ENCODE data around the gene FPR1.

FPR1 gene

DNA sequence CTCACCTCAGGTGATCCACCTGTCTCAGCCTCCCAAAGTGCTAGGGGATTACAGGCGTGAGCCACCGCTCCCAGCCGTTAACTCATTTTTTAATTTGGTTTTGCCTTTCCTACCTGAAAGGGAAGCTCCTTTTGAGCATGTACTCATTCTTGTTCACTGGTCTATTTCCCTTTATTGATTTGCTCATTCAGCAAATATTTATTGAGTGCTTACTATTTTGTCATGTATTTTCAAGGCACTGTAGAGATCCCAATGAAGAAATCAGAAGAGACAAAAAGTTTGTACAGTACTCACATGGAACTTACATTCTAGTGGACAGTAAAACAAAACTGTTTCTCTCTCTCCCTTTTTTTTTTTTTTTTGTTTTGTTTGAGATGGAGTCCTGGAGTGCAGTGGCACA lies 44.8 kb downstream of the FPR1 start:
- Mint-ChIP-seq H3K27me3 (no peaks in the 10 kb centered on the region), H3K36me3 (peaks cover 13% of the 10 kb centered on the region), H3K4me1 (peaks cover 33% of the 10 kb centered on the region), H3K9me3 (no peaks in the 10 kb centered on the region), H3K4me3 (no peak overlapping the region), H3K27ac (no peak overlapping the region)

DNA sequence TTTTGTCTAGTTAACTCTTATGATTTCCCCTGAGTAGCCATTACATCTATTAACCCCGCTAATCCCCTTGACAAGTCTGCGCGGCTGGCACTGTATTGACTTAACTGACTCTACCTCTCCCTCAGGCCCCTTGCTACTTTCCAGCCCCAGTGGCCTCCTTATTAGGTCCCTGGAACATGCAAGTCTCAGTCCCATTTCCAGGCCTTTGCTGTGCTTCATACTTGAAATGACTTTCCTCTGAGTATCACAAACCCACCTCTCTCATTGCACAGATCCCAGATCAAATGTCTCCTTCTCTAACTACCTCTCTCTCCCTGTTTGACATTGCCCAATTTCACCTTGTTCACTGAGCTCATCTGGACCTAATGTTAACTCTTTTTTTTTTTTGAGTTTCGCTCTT lies 45.4 kb downstream of the FPR1 start:
- peaks cover 12% of the 10 kb centered on the region for H3K36me3 Mint-ChIP-seq
- peaks cover 33% of the 10 kb centered on the region for H3K4me1 Mint-ChIP-seq
- peak overlapping the region; percentile 90 for H3K4me3 Mint-ChIP-seq
- no peaks in the 10 kb centered on the region for H3K27me3 Mint-ChIP-seq
- no peaks in the 10 kb centered on the region for H3K9me3 Mint-ChIP-seq
- H3K27ac Mint-ChIP-seq: peak overlapping the region; percentile 96

DNA sequence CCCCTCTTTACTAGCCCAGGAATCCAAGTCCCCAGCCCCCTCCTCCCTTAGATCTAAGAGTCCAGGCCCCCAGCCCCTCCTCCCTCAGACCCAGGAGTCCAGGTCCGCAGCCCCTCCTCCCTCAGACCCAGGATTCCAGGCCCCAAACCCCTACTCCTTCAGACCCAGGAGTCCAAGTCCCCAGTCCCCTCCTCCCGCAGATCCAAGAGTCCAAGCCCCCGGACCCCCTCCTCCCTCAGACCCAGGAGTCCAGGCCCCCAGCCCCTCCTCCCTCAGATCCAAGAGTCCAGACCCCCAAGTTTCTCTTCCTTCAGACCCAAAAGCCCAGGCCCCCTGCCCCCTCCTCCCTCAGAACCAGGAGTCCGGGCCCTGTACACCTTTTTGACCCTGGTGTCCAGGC lies 47.1 kb downstream of the FPR1 start:
- H3K27me3 Mint-ChIP-seq: no peaks in the 10 kb centered on the region
- H3K4me1 Mint-ChIP-seq: peaks cover 33% of the 10 kb centered on the region
- H3K27ac Mint-ChIP-seq: peak overlapping the region; percentile 96
- H3K36me3 Mint-ChIP-seq: peaks cover 12% of the 10 kb centered on the region
- H3K9me3 Mint-ChIP-seq: no peaks in the 10 kb centered on the region
- peak overlapping the region; percentile 90 for H3K4me3 Mint-ChIP-seq

DNA sequence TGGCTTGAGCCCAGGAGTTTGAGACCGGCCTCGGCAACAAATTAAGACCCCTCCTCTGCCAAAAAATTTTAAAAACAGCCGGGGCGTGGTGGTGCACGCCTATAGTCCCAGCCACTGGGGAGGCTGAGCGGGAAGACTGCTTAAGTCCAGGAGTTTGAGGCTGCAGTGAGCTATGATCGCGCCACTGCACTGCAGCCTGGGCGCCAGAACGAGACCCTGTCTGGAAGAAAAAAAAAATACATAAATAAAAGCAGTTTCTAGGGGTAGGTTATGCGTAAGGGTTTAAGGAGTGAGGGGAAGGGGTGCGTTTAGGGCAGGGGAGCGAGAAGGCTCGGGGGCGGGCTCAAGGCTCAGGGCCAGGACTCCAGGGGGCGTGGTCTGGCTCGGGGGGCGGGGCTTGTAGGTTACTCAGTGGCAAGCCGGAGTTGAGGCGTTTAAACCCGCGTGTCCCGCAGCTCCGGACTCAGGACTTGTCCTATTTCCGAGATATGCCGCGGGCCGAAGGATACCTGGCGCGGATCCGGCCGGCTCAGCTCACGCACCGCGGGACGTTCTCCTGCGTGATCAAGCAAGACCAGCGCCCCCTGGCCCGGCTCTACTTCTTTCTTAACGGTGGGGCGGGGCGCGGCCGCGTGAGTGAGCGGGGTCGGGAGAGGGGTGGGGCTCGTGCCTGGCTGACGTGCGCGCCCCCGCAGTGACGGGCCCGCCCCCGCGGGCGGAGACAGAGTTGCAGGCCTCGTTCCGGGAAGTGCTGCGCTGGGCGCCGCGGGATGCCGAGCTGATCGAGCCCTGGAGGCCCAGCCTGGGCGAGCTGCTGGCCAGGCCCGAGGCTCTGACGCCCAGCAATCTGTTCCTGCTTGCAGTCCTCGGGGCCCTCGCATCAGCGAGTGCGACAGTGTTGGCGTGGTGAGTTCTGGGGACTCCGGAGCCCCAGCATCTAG lies 47.8 kb downstream of the FPR1 start:
- Mint-ChIP-seq H3K27ac (peak overlapping the region; percentile 96), H3K36me3 (peaks cover 12% of the 10 kb centered on the region), H3K4me3 (peak overlapping the region; percentile 90), H3K9me3 (no peaks in the 10 kb centered on the region), H3K4me1 (peaks cover 33% of the 10 kb centered on the region), H3K27me3 (no peaks in the 10 kb centered on the region)

DNA sequence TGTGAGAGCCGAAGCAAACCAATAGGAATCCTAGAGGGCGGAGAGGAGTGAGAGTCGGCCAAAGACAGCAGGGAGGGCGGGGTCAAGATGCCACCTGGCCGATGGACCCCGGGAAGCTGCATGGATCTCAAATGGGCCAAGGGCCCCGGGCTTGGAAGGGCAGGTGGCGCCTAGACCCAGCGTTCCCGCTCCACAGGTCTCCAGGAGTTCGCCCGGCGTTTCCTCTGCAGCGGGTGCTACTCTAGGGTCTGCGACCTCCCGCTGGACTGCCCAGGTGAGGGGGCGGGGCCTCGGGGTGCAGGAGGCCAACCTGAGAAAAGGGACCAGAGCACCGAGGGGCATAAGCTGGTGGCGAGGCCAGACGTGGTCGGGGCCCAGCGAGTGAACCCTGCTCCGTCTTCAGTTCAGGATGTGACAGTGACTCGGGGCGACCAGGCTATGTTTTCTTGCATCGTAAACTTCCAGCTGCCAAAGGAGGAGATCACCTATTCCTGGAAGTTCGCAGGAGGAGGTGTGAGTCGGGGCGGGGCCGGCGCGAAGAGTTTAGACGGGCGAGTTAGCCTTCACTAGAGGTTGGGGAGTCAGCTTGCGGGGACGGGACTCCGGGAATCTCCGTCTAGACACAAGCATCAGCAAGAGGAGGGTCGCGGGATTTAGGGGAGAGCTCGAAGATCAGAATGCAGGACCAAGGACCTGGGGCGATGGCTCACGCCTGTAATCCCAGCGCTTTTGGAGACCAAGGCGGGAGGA lies 48.7 kb downstream of the FPR1 start:
- peaks cover 33% of the 10 kb centered on the region for H3K4me1 Mint-ChIP-seq
- peak overlapping the region; percentile 90 for H3K4me3 Mint-ChIP-seq
- no peaks in the 10 kb centered on the region for H3K9me3 Mint-ChIP-seq
- H3K27ac Mint-ChIP-seq: no peak overlapping the region
- no peaks in the 10 kb centered on the region for H3K27me3 Mint-ChIP-seq
- H3K36me3 Mint-ChIP-seq: peaks cover 12% of the 10 kb centered on the region

DNA sequence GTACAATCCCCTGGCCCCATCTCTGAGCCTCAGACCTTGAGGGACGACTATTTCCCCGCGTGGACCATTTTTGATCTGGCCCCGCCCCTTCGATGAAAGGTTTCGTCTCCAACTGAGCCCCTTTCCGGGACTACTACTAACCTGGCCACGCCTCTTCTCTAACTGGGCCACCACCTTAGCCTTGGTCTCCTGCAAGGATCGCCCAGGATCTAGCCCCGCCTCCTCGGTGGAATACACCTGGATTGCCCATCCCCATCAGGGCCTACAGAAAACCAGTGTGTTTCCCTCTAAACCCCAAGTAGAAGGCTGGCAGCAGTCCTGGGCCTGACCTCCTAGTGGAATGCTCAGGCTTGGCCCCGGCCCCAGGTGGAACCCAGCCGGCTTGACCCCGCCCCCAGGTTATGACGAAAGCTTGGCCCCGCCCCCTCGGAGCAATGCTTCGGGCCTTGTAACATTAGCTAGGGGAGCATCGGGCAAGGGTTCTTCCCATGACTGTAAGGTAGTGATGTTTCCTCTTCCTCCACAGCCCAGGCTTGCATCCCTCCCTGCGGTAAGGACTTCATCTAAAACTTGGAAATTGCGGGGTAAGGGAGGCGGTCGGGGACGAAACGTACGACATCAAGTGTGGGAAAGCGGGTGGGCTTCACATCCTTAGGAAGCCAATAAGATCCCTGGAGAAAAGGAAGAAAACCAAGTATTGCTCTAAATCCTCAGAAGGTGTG lies 49.4 kb downstream of the FPR1 start:
- H3K27ac Mint-ChIP-seq: peak overlapping the region; percentile 27
- peaks cover 14% of the 10 kb centered on the region for H3K36me3 Mint-ChIP-seq
- H3K4me1 Mint-ChIP-seq: peaks cover 33% of the 10 kb centered on the region
- no peaks in the 10 kb centered on the region for H3K9me3 Mint-ChIP-seq
- peak overlapping the region; percentile 90 for H3K4me3 Mint-ChIP-seq
- H3K27me3 Mint-ChIP-seq: no peaks in the 10 kb centered on the region

DNA sequence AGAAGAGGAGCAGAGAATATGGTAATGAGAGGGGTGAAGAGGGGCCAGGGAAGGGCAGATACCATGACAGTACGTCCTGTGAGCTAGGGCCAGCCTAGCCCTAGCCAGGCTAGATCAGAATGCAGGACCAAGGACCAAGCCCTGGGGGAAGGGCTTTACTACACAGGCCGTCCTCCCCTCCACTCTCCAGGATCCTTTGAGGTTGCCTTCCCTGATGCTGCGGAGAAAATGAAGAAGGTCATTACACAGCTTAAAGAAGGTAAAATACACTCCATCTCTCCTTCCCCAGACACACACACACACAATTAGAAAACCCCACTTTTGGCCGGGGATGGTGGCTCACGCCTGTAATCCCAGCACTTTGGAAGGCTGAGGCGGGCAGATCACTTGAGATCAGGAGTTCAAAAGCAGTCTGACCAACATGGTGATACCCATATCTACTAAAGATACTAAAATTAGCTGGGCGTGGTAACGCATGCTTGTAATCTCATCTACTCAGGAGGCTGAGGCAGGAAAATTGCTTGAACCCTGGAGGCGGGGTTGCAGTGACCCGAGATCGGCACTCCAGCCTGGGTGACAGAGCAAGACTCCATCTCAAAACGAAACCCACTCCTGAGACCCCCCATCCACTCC lies 50.1 kb downstream of the FPR1 start:
- peak overlapping the region; percentile 51 for H3K27ac Mint-ChIP-seq

DNA sequence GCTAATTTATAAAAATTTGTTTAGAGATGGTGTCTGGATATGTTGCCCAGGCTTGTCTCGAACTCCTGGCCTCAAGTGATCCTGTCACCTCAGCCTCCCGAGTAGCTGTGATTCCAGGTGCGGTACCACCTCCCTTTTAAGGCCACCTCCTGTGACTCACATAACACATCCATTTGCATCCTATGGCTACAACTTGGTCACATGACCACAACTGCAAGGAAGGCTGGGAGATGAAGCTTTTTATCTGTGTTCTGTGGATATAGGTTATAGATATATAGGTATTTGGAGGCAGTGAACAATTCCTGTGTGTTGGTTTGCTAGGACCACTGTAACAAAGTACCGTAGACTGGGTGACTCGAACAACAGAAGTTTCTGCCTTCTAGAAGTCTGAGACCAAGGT lies 52.5 kb downstream of the FPR1 start:
- H3K27me3 Mint-ChIP-seq: no peaks in the 10 kb centered on the region
- H3K27ac Mint-ChIP-seq: no peak overlapping the region

More for the DNA sequence above, 50.1 kb downstream of the FPR1 start:
- Mint-ChIP-seq H3K27me3 (no peaks in the 10 kb centered on the region), H3K36me3 (peaks cover 13% of the 10 kb centered on the region), H3K4me3 (no peak overlapping the region), H3K4me1 (peaks cover 32% of the 10 kb centered on the region), H3K9me3 (no peaks in the 10 kb centered on the region)

DNA sequence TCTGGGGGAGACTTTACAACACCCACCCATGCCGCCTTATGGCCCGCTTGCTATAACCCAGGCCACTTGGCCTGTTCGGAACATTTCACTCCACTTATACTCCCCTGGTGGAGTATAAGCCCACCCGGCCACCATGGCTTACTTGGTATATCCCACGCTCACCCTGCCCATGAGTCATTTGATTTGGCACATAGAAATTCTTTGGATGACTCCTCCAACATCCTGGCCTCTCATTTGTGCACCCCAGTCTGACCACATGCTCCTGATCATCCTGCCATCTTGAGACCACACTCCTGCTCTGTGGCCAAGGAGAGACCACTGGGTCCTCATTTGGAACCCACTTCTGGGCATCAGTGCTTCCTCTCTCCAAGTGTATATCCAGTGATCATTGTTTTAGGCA lies 53.4 kb downstream of the FPR1 start:
- H3K36me3 Mint-ChIP-seq: peaks cover 3% of the 10 kb centered on the region
- peaks cover 10% of the 10 kb centered on the region for H3K4me1 Mint-ChIP-seq
- no peaks in the 10 kb centered on the region for H3K9me3 Mint-ChIP-seq
- no peaks in the 10 kb centered on the region for H3K27me3 Mint-ChIP-seq
- H3K4me3 Mint-ChIP-seq: no peak overlapping the region
- no peak overlapping the region for H3K27ac Mint-ChIP-seq

More for the DNA sequence above, 52.5 kb downstream of the FPR1 start:
- H3K4me1 Mint-ChIP-seq: peaks cover 11% of the 10 kb centered on the region
- no peaks in the 10 kb centered on the region for H3K9me3 Mint-ChIP-seq
- no peak overlapping the region for H3K4me3 Mint-ChIP-seq
- peaks cover 3% of the 10 kb centered on the region for H3K36me3 Mint-ChIP-seq

DNA sequence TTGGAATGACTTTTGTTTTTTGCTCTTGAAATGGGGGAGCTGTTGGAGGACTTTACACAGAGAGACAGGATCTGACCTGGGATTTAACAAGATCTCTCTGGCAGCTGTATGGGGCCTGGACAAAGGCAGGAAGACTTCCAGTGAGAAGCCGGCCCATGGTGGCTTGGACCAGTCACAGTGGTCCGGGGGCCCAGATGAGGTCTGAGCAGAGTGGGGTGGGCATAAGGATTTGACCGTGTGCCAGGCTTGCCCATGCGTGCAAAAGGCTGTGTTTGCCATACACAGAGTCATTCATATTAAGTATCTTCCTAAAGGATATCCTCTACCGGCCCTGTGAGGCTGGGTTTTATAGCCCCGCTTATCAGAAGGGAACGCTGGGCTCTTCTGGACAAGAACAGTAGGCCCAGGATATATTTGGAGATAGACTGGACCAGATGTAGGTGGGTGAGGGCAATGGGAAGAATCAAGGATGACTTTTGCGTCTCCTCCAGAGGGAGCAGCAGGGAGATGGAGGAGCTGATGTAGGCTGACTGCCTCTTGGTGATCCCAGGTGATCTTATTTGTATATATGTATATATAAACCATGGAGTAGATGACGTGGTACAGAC lies 54.4 kb downstream of the FPR1 start:
- H3K4me1 Mint-ChIP-seq: peaks cover 3% of the 10 kb centered on the region
- H3K4me3 Mint-ChIP-seq: no peak overlapping the region
- peaks cover 3% of the 10 kb centered on the region for H3K36me3 Mint-ChIP-seq
- H3K27me3 Mint-ChIP-seq: no peaks in the 10 kb centered on the region
- no peaks in the 10 kb centered on the region for H3K9me3 Mint-ChIP-seq
- H3K27ac Mint-ChIP-seq: no peak overlapping the region

DNA sequence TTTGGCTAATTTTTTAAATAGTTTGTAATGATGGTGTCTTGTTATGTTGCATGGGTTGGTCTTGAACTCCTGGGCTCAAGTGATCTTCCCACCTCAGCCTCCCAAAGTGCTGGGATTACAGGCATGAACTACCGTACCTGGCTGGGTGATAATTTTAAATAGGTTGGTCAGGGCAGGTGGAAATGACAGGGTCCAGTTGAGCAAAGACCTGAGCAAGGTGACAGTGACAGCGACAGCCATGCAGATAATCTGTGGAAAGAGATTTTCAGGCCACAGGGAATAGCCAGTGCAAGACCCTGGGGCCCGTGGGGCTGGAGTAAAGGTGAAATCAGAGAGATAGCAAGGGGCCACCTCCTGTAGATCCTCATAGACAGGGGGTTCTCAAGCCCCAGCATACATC lies 55.1 kb downstream of the FPR1 start:
- no peak overlapping the region for H3K27ac Mint-ChIP-seq
- H3K27me3 Mint-ChIP-seq: no peaks in the 10 kb centered on the region
- H3K36me3 Mint-ChIP-seq: peaks cover 3% of the 10 kb centered on the region
- H3K9me3 Mint-ChIP-seq: no peaks in the 10 kb centered on the region
- H3K4me1 Mint-ChIP-seq: peaks cover 3% of the 10 kb centered on the region
- H3K4me3 Mint-ChIP-seq: no peak overlapping the region

All from activated naive CD4-positive, alpha-beta T cell treated with anti-CD3 and anti-CD28 coated beads, Interleukin-2, amount 50 U/mL, for 24 hours (primary cell).